Tibial artery (tissue), 4 donors: Measurements from ENCODE around the gene CR1L.
A peak's percentile ranks its signal among the peaks of the same experiment; 100 is the strongest.

Experiments used
- DNase-seq, 2 donors: peaks; one replicate each; pipeline ENCODE4 v3.0.0-alpha.2; 2019
- H3K27ac ChIP-seq, 2 donors: fragments of 200-600 bp; sonication (generic) in 1 of 2; 1 replicate in 1 of 2; 2 replicates in 1 of 2; pipeline ENCODE4 v1.5.1; 2018 to 2019; ENCODE audit warnings: mild to moderate bottlenecking in 1 of 2
- H3K27me3 ChIP-seq, 2 donors: fragments of 200-600 bp; sonication (generic) in 1 of 2; one replicate each; pipeline versions ENCODE4 v1.5.1 to v1.6.0; 2016 to 2019
- H3K36me3 ChIP-seq, 3 donors: fragments of 200-600 bp; sonication (generic) in 2 of 3; one replicate each; pipeline ENCODE4 v1.5.1; 2016 to 2019; ENCODE audit warnings: mild to moderate bottlenecking in 2 of 3
- H3K4me1 ChIP-seq, 4 donors: fragments of 200-600 bp; sonication (generic) in 2 of 4; 1 replicate in 3 of 4; 2 replicates in 1 of 4; pipeline ENCODE4 v1.5.1; 2016 to 2019
- H3K4me3 ChIP-seq, 2 donors: fragments of 200-600 bp; sonication (generic) in 1 of 2; 1 replicate in 1 of 2; 2 replicates in 1 of 2; pipeline ENCODE4 v1.5.1; 2018 to 2019; ENCODE audit warnings: mild to moderate bottlenecking in 2 of 2
- H3K9me3 ChIP-seq, 3 donors: fragments of 200-600 bp; sonication (generic) in 1 of 3; one replicate each; pipeline ENCODE4 v1.5.1; 2016 to 2019
- CTCF ChIP-seq, 2 experiments: fragments of 200-600 bp in 1 of 2; fragments of 450-650 bp in 1 of 2; IDR thresholded peaks; one replicate each; pipeline ENCODE4 v1.5.1; 2017 to 2019; ENCODE audit warnings: antibody characterized with exemption in 2 of 2, mild to moderate bottlenecking in 1 of 2, moderate library complexity in 1 of 2
- intact Hi-C: fragments of 100-400 bp; cut with DNase I; formaldehyde crosslinking; loops from one replicate; pipeline ENCODE4 v1.15.0; 2023; ENCODE audit warnings: low total_unique reads

CR1L gene

GRCh38 chr1:207649210-207649753 lies 4.3 kb downstream of the CR1L start:
- no peaks in the 10 kb centered on the region for H3K27me3 ChIP-seq
- H3K4me3 ChIP-seq, result no peak overlapping the region
- DNase-seq, result no peak
- peaks cover 0 to 14% (median 11%) of the 10 kb centered on the region in 4 donors for H3K4me1 ChIP-seq
- TF ChIP-seq CTCF (IDR thresholded peaks at IDR 0.05), result no peak
- intact Hi-C loops, result no loop called here
- H3K9me3 ChIP-seq, result no peaks in the 10 kb centered on the region
- no peak overlapping the region for H3K27ac ChIP-seq
- no peaks in the 10 kb centered on the region for H3K36me3 ChIP-seq

- DNase-seq, result no peak
- Histone ChIP-seq H3K9me3 (no peaks in the 10 kb centered on the region), H3K4me3 (no peak overlapping the region), H3K27ac (no peak overlapping the region), H3K4me1 (peaks cover 0 to 7% (median 6%) of the 10 kb centered on the region in 4 donors), H3K27me3 (no peaks in the 10 kb centered on the region), H3K36me3 (no peaks in the 10 kb centered on the region)
- no peak for TF ChIP-seq CTCF (IDR thresholded peaks at IDR 0.05)
- intact Hi-C loops, result no loop called here
These were observed 5.1 kb downstream of the CR1L start for GRCh38 chr1:207649865-207650580.

GRCh38 chr1:207651583-207651982 lies 6.7 kb downstream of the CR1L start:
- Histone ChIP-seq H3K27me3 (no peaks in the 10 kb centered on the region), H3K36me3 (no peaks in the 10 kb centered on the region), H3K4me1 (no peaks in the 10 kb centered on the region), H3K9me3 (no peaks in the 10 kb centered on the region), H3K27ac (no peak overlapping the region), H3K4me3 (no peak overlapping the region)
- DNase-seq, result no peak
- TF ChIP-seq CTCF (IDR thresholded peaks at IDR 0.05), result no peak
- intact Hi-C loops, result no loop called here

GRCh38 chr1:207654320-207654719 lies 9.4 kb downstream of the CR1L start:
- no peaks in the 10 kb centered on the region for H3K4me1 ChIP-seq
- no peak for DNase-seq
- TF ChIP-seq CTCF (IDR thresholded peaks at IDR 0.05), result peak in 1 of 2 experiments; percentile 24
- no peak overlapping the region for H3K27ac ChIP-seq
- intact Hi-C loops, result no loop called here
- peaks cover 0 to 8% of the 10 kb centered on the region in 2 donors for H3K27me3 ChIP-seq
- H3K9me3 ChIP-seq, result no peaks in the 10 kb centered on the region
- no peaks in the 10 kb centered on the region for H3K36me3 ChIP-seq
- H3K4me3 ChIP-seq, result no peak overlapping the region

- H3K36me3 ChIP-seq, result no peaks in the 10 kb centered on the region
- H3K4me3 ChIP-seq, result no peak overlapping the region
- intact Hi-C loops, result no loop called here
These were observed 13.5 kb downstream of the CR1L start for GRCh38 chr1:207658408-207658807.

More at GRCh38 chr1:207658408-207658807, 13.5 kb downstream of the CR1L start:
- Histone ChIP-seq H3K27me3 (peaks cover 0 to 14% of the 10 kb centered on the region in 2 donors), H3K27ac (no peak overlapping the region), H3K4me1 (no peaks in the 10 kb centered on the region), H3K9me3 (peaks cover 0 to 7% (median 3%) of the 10 kb centered on the region in 3 donors)
- DNase-seq, result no peak
- TF ChIP-seq CTCF (IDR thresholded peaks at IDR 0.05), result no peak
